ENCODE data around the gene PLEKHF1. TPM values are rescaled to one million over a fixed set of nuclear protein-coding genes. Genes with fewer than 3 reads are reported as not detected.

The PLEKHF1 gene
- total RNA-seq, 1 donor from 2014 or later = 9.6 TPM

DNA sequence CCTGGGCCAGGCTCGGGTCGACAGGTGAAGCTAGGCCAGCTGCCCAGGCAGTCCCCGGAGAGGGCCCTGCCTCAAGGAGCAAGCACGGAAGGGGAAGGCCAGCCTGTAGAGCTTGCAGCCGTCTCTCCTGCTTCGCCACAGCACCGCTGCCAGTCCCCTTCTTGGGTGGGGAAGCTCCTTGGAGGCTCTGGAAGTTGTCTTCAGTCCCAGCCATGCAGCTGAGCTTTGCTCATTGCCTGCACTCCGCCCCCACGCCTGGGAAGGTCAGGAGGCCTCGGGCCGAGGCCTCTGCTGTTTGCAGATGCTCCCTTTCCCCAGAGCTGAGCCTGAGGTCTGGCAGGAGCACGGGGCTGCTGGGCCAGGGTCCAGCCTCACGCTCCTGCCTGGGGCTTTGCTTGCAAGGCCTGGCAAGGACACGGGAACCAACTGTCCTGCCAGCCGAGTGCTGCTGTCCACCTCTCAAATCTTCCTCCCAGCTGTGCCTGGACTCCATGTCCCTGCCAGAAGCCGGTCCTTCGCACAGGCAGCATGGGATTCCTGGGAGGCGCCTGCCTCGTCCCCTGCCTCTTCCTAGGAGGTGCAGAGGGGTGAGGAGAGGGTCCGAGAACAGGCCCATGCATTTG is 13.3 kb downstream of the PLEKHF1 start:
- Mint-ChIP-seq H3K4me1 (ENCODE audit: low read depth) (no peaks in the 10 kb centered on the region), H3K27ac (no peak overlapping the region), H3K9me3 (ENCODE audit: low read depth) (no peaks in the 10 kb centered on the region), H3K36me3 (ENCODE audit: insufficient read depth) (no peaks in the 10 kb centered on the region), H3K4me3 (ENCODE audit: low read depth) (no peak overlapping the region), H3K27me3 (no peaks in the 10 kb centered on the region)
- TF ChIP-seq, protein P1, sequence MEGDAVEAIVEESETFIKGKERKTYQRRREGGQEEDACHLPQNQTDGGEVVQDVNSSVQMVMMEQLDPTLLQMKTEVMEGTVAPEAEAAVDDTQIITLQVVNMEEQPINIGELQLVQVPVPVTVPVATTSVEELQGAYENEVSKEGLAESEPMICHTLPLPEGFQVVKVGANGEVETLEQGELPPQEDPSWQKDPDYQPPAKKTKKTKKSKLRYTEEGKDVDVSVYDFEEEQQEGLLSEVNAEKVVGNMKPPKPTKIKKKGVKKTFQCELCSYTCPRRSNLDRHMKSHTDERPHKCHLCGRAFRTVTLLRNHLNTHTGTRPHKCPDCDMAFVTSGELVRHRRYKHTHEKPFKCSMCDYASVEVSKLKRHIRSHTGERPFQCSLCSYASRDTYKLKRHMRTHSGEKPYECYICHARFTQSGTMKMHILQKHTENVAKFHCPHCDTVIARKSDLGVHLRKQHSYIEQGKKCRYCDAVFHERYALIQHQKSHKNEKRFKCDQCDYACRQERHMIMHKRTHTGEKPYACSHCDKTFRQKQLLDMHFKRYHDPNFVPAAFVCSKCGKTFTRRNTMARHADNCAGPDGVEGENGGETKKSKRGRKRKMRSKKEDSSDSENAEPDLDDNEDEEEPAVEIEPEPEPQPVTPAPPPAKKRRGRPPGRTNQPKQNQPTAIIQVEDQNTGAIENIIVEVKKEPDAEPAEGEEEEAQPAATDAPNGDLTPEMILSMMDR (IDR thresholded peaks at IDR 0.05; ENCODE audit: unreplicated experiment) = no peak
- DNase-seq (ENCODE audit: low spot score, unreplicated experiment) = no peak

DNA sequence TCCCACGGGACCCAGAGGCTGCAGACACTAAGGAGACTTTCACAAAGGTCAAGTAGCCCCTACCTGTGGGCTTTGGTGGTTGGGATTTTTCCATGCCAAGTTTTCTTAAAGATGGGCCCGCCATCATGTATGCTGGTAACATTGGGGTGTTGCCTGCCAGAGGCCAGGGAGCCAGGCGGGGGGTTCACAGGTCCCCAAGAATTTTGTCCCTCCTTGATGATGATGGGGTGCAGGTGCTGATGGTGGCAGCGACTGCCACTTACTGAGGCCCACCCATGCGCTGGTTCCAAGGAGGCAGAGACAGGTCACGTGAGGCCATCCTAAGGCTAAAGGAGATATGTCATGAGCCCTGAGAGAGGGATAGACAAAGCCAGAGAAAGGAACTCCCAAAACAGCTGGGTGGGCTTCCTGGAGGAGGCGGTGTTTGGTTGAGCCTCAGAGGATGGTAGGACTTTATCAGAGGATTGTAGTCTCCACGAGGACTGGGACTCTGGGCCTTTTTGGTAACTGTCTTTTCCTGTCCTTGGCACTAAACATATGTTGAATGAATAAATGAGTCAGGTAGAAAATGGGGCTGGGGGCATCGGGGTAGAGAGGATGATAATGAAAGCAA is 14.4 kb downstream of the PLEKHF1 start:
- Mint-ChIP-seq H3K27me3 (no peaks in the 10 kb centered on the region), H3K36me3 (ENCODE audit: insufficient read depth) (no peaks in the 10 kb centered on the region), H3K4me3 (ENCODE audit: low read depth) (no peak overlapping the region), H3K4me1 (ENCODE audit: low read depth) (no peaks in the 10 kb centered on the region), H3K9me3 (ENCODE audit: low read depth) (no peaks in the 10 kb centered on the region), H3K27ac (no peak overlapping the region)
- no peak for DNase-seq (ENCODE audit: low spot score, unreplicated experiment)
- TF ChIP-seq, protein P1 (IDR thresholded peaks at IDR 0.05; ENCODE audit: unreplicated experiment) = no peak

DNA sequence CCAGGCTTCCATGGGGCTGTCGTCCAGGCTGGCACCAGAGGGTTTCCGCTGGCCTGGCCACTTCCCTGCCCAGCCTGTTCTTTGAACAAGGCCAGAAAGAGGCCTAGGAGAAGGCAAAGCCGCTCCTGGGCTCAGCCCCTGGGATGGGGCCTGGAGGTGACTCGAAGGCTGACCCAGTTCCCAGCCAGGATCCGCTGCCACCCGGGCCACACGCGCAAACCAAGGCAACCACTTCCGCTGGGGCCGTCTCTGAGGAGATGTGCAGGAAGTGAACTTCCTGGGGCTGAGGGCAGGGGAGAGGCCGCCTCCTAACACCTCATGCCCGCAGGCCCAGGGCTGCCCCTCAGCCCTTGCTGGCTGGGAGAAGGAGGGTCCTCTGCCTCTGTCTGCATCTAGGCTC is 15.2 kb downstream of the PLEKHF1 start:
- H3K27me3 Mint-ChIP-seq = no peaks in the 10 kb centered on the region
- no peaks in the 10 kb centered on the region for H3K4me1 Mint-ChIP-seq (ENCODE audit: low read depth)
- DNase-seq (ENCODE audit: low spot score, unreplicated experiment) = no peak
- H3K9me3 Mint-ChIP-seq (ENCODE audit: low read depth) = no peaks in the 10 kb centered on the region
- no peaks in the 10 kb centered on the region for H3K36me3 Mint-ChIP-seq (ENCODE audit: insufficient read depth)
- H3K4me3 Mint-ChIP-seq (ENCODE audit: low read depth) = no peak overlapping the region
- H3K27ac Mint-ChIP-seq = no peak overlapping the region
- TF ChIP-seq, protein P1 (IDR thresholded peaks at IDR 0.05; ENCODE audit: unreplicated experiment) = no peak

DNA sequence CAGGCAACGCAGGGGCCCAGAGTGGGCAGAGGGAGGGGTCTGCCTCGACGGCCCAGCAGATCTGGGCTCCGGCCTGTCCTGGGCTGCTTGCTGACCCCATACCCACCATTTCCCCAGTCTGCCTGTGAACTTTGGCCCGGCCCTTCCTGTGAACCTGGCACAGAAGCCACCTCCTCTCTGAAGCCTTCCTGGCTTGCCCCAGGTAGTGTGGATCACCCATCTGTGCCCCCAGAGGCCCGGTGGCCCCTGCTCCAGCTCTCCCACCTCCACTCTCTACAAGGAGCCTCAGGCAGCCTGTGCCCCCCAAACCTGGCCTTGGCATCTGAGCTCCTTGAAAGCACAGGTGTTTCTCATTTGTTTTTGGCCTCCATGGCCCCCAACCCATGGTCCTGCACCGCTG is 15.7 kb downstream of the PLEKHF1 start:
- Mint-ChIP-seq H3K4me3 (ENCODE audit: low read depth) (no peak overlapping the region), H3K36me3 (ENCODE audit: insufficient read depth) (no peaks in the 10 kb centered on the region), H3K27ac (no peak overlapping the region), H3K9me3 (ENCODE audit: low read depth) (no peaks in the 10 kb centered on the region), H3K27me3 (no peaks in the 10 kb centered on the region), H3K4me1 (ENCODE audit: low read depth) (no peaks in the 10 kb centered on the region)
- TF ChIP-seq, protein P1 (IDR thresholded peaks at IDR 0.05; ENCODE audit: unreplicated experiment) = no peak
- DNase-seq (ENCODE audit: low spot score, unreplicated experiment) = no peak

DNA sequence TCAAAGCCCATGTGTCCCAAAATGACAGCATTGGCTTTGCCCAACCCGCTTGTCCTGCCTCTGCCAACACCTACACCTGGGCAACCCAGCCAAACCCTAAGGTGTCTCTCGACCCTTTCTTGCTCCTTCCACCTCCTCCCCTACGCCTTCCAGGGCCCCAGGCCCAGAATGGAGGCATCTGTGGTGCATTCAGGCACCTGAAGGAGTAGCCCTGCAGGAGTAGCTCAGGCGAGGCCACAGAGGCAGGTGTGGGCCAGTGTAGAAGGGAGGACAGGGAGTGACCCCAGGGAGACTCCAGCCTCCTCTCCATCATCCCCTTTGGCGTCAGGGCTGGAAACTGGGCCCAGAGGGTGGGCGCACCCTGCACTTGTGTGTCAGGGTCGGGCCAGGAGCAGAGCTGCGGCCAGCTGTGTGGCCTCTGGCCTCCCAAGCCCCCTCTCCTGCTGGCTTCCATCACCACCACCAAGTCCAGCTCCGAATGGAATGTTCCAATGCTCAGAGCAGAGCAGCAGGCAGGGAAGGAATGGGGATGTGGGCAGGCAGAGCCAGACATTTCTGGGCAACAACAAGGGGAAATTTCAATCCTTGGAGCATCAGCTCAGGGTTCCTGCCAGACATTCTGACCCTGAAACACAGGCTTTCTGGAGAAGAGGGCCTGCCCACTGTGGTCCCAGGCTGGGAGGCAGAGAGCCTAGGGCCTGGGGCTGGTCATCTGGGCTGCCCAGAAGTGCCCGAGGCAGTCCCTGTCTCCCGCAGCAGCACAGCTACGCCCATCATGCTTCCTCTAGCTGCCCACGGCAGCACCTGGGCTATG is 16.4 kb downstream of the PLEKHF1 start:
- DNase-seq (ENCODE audit: low spot score, unreplicated experiment) = no peak
- no peaks in the 10 kb centered on the region for H3K36me3 Mint-ChIP-seq (ENCODE audit: insufficient read depth)
- H3K9me3 Mint-ChIP-seq (ENCODE audit: low read depth) = no peaks in the 10 kb centered on the region
- H3K27me3 Mint-ChIP-seq = no peaks in the 10 kb centered on the region
- no peaks in the 10 kb centered on the region for H3K4me1 Mint-ChIP-seq (ENCODE audit: low read depth)
- H3K4me3 Mint-ChIP-seq (ENCODE audit: low read depth) = no peak overlapping the region
- TF ChIP-seq, protein P1 (IDR thresholded peaks at IDR 0.05; ENCODE audit: unreplicated experiment) = no peak
- H3K27ac Mint-ChIP-seq = no peak overlapping the region

Data from progenitor cell of endocrine pancreas (in vitro differentiated cells).